22Rv1 (cell line): ENCODE results near the gene FAM168A.

Experiments used
- CTCF ChIP-seq: fragments of 450-650 bp; IDR thresholded peaks from 2 replicates; pipeline ENCODE4 v1.5.1; 2017; ENCODE audit warnings: mild to moderate bottlenecking
- ZFX ChIP-seq: fragments of 450-650 bp; IDR thresholded peaks from 2 replicates; pipeline ENCODE4 v1.6.1; 2017; ENCODE audit warnings: antibody characterized with exemption, borderline replicate concordance

- TF ChIP-seq CTCF (no peak), ZFX (no peak)
These were observed 191.8 kb downstream of the FAM168A start for GRCh38 chr11:73406131-73406530.
